Measurements from ENCODE around the gene HACD2. TPM values are rescaled to one million over a fixed set of nuclear protein-coding genes. Genes with fewer than 3 reads are reported as not detected.

Gene HACD2
- total and polyA plus RNA-seq, 10 of the 15 experiments (the other 5 are each of a cell fraction or from before 2014, with no cell fraction given), result 9.1 to 30.0 (median 18.8) TPM

DNA sequence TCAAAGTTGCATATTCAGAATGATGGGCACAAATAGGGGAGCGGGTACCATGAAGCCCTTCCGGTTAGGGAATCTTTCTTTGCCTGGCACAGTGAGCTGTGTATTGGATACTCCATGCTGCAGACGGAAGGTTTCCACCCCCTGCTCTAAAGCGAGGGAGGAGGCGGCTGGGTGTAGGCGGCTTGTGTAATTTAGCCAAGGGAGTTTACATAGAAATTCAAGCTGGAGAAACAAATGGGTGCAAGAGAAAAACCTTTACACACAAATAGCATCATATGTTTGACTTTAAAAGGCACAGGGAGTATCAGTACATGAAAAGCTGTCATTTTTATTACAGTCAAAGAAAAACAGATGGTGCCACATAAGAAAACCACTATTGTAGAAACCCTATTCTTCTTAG is 76.7 kb downstream of the HACD2 start:
- no peak overlapping the region for H3K4me3 ChIP-seq

More for the DNA sequence above, 76.7 kb downstream of the HACD2 start:
- H3K27ac ChIP-seq (ENCODE audit: control insufficient read depth, insufficient read depth), result no peak overlapping the region
- no peaks in the 10 kb centered on the region for H3K79me2 ChIP-seq (ENCODE audit: control insufficient read depth, insufficient read depth, low read length)
- FAIRE-seq (no peak), ATAC-seq (no peak), DNase-seq (ENCODE audit: low read depth, low spot score) (no peak)
- 97% methylated on average over 6 of the region's 6 CpGs for WGBS (ENCODE audit: insufficient coverage, insufficient replicate concordance, low lambda C conversion rate, missing lambda C conversion rate)
- H3K36me3 ChIP-seq (ENCODE audit: control insufficient read depth in 2 of 2, insufficient read depth in 2 of 2, low read length in 1 of 2), result peaks cover 0 to 2% of the 10 kb centered on the region in 2 experiments; a peak in 1 of 4 replicates
- BruUV-seq (replicated peaks), result no TSS peak
- SMC1A ChIA-PET (ENCODE audit: uncharacterized antibody, unreplicated experiment), result no interaction called here
- H3K9me3 ChIP-seq (replicated peaks; ENCODE audit: control insufficient read depth, insufficient read depth, low read length), result no peaks in the 10 kb centered on the region
- RAD21 ChIA-PET (ENCODE audit: unreplicated experiment), result no interaction called here
- no peak overlapping the region for H3K9ac ChIP-seq (ENCODE audit: control insufficient read depth, insufficient read depth, low read length)
- H4K20me1 ChIP-seq (ENCODE audit: control insufficient read depth, insufficient read depth), result no peaks in the 10 kb centered on the region
- H2AFZ ChIP-seq (ENCODE audit: control insufficient read depth, low read depth, low read length), result no peak overlapping the region
- H3K4me1 ChIP-seq (ENCODE audit: control insufficient read depth, insufficient read depth, low read length), result no peaks in the 10 kb centered on the region
- intact Hi-C loops (cut with micrococcal nuclease; ENCODE audit: unreplicated experiment), result no loop called here
- TF ChIP-seq MTA3 (IDR thresholded peaks at IDR 0.05; ENCODE audit: borderline replicate concordance, low read length) (no peak), FOXK2 (IDR thresholded peaks at IDR 0.05) (no peak), EGR1 (IDR thresholded peaks at IDR 0.05; ENCODE audit: borderline replicate concordance in 1 of 2, low read depth in 2 of 2, low read length in 2 of 2) (no peak), HCFC1 (IDR thresholded peaks at IDR 0.05; ENCODE audit: low read length) (no peak), CHD1 (IDR thresholded peaks at IDR 0.05; ENCODE audit: low read depth, low read length) (no peak), ESRRA (IDR thresholded peaks at IDR 0.05; ENCODE audit: low read length) (no peak), HDAC6 (IDR thresholded peaks at IDR 0.05; ENCODE audit: unreplicated experiment) (no peak), EP300 (IDR thresholded peaks at IDR 0.05; ENCODE audit: borderline replicate concordance in 1 of 2, control insufficient read depth in 1 of 2, low read depth in 2 of 2, low read length in 2 of 2) (no peak), KAT2A (conservative IDR thresholded peaks at IDR 0.05; ENCODE audit: control insufficient read depth, low read depth, low read length) (no peak), HDGF (IDR thresholded peaks at IDR 0.05) (no peak), EZH2 (IDR thresholded peaks at IDR 0.05; ENCODE audit: borderline replicate concordance, control insufficient read depth, low read depth, low read length) (no peak), JUND (IDR thresholded peaks at IDR 0.05; ENCODE audit: low read depth, low read length) (no peak), CHD2 (IDR thresholded peaks at IDR 0.05; ENCODE audit: borderline replicate concordance, low read depth, low read length) (no peak), CBFB (IDR thresholded peaks at IDR 0.05; ENCODE audit: low read depth) (no peak), BACH1 (IDR thresholded peaks at IDR 0.05; ENCODE audit: borderline replicate concordance) (no peak), POLR2A (IDR thresholded peaks at IDR 0.05; ENCODE audit: low read depth, low read length) (no peak), SMC3 (IDR thresholded peaks at IDR 0.05; ENCODE audit: borderline replicate concordance, low read length) (no peak), BMI1 (IDR thresholded peaks at IDR 0.05; ENCODE audit: borderline replicate concordance) (no peak), NR2F1 (conservative IDR thresholded peaks at IDR 0.05) (no peak)
- TF ChIP-seq, protein P1, sequence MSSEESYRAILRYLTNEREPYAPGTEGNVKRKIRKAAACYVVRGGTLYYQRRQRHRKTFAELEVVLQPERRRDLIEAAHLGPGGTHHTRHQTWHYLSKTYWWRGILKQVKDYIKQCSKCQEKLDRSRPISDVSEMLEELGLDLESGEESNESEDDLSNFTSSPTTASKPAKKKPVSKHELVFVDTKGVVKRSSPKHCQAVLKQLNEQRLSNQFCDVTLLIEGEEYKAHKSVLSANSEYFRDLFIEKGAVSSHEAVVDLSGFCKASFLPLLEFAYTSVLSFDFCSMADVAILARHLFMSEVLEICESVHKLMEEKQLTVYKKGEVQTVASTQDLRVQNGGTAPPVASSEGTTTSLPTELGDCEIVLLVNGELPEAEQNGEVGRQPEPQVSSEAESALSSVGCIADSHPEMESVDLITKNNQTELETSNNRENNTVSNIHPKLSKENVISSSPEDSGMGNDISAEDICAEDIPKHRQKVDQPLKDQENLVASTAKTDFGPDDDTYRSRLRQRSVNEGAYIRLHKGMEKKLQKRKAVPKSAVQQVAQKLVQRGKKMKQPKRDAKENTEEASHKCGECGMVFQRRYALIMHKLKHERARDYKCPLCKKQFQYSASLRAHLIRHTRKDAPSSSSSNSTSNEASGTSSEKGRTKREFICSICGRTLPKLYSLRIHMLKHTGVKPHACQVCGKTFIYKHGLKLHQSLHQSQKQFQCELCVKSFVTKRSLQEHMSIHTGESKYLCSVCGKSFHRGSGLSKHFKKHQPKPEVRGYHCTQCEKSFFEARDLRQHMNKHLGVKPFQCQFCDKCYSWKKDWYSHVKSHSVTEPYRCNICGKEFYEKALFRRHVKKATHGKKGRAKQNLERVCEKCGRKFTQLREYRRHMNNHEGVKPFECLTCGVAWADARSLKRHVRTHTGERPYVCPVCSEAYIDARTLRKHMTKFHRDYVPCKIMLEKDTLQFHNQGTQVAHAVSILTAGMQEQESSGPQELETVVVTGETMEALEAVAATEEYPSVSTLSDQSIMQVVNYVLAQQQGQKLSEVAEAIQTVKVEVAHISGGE (CRISPR knock-in tag; IDR thresholded peaks at IDR 0.05), result no peak
- no peak overlapping the region for H3K4me2 ChIP-seq (ENCODE audit: control insufficient read depth, insufficient read depth)
- in situ Hi-C loops (cut with MboI), result no loop called here
- no peaks in the 10 kb centered on the region for H3K27me3 ChIP-seq (replicated peaks in 1 of 2; ENCODE audit: control insufficient read depth in 2 of 2, insufficient read depth in 2 of 2, low read length in 1 of 2)
- CTCF ChIA-PET, result no interaction called here
- POLR2A ChIA-PET, result interaction anchor here (0.6 kb wide), 2 partner anchors 191 to 598 kb away, joined by 4 to 8 read pairs; no protein-coding TSS in a partner anchor
